Right lobe of liver (tissue), 6 donors: ENCODE measurements around the gene SPRING1. TPM values are rescaled to one million over a fixed set of nuclear protein-coding genes. Genes with fewer than 3 reads are reported as not detected.
"Not testable (repeated sequence)": the region's sequence is repeated elsewhere in the genome, so short reads cannot be mapped to it uniquely, and the experiment has no call there.

ENCODE experiments used
- ATAC-seq, 4 donors: fragments of 200-7000 bp; cut with Tn5 transposase; one replicate each; pipeline ENCODE4 v1.9.1; 2020; ENCODE audit warnings: mild to moderate bottlenecking in 4 of 4, moderate library complexity in 4 of 4
- DNase-seq, 3 donors: peaks; one replicate each; pipeline ENCODE4 v3.0.0-alpha.2; 2020
- H3K27ac ChIP-seq, 3 donors: fragments of 200-600 bp; one replicate each; pipeline ENCODE4 v1.8.0; 2022
- H3K27me3 ChIP-seq, 2 donors: fragments of 200-600 bp; one replicate each; pipeline ENCODE4 v1.8.0; 2022
- H3K36me3 ChIP-seq, 4 donors: fragments of 200-600 bp; sonication (generic) in 1 of 4; one replicate each; pipeline versions ENCODE4 v1.5.1 to v1.8.0; 2017 to 2022; ENCODE audit warnings: control low read depth in 1 of 4
- H3K4me1 ChIP-seq, 4 donors: fragments of 200-600 bp; sonication (generic) in 1 of 4; one replicate each; pipeline versions ENCODE4 v1.5.1 to v1.8.0; 2017 to 2022; ENCODE audit warnings: control low read depth in 1 of 4
- H3K4me3 ChIP-seq, 3 donors: fragments of 200-600 bp; one replicate each; pipeline ENCODE4 v1.8.0; 2022
- H3K9me3 ChIP-seq, 4 donors: fragments of 200-600 bp; sonication (generic) in 1 of 4; one replicate each; pipeline versions ENCODE4 v1.5.1 to v1.8.0; 2017 to 2022; ENCODE audit warnings: control low read depth in 1 of 4
- CTCF ChIP-seq, 4 donors: fragments of 200-600 bp in 3 of 4; fragments of 450-650 bp in 1 of 4; IDR thresholded peaks; one replicate each; pipeline versions ENCODE4 v1.5.1 to v1.8.0; 2016 to 2022; ENCODE audit warnings: antibody characterized with exemption in 4 of 4, mild to moderate bottlenecking in 2 of 4
- POLR2A ChIP-seq: fragments of 450-650 bp; IDR thresholded peaks from one replicate; pipeline ENCODE4 v1.6.1; 2017; ENCODE audit warnings: antibody characterized with exemption, mild to moderate bottlenecking
- WGBS: methylation state at CpG from one replicate; pipeline ENCODE4 v1.1.6; 2018; ENCODE audit warnings: low coverage, low lambda C conversion rate; ENCODE audit not compliant: insufficient coverage; ENCODE audit errors: missing lambda C conversion rate; 5-methylcytosine and 5-hydroxymethylcytosine counted together
- intact Hi-C, 2 donors: fragments of 100-400 bp; cut with DNase I; formaldehyde crosslinking; loops; one replicate each; pipeline versions ENCODE4 v1.11.2 to v1.14.1; 2022
- total RNA-seq, 6 experiments: library from RNA; depleted of rRNA in 2 of 6; stranded (reverse); fragments of >200 nt in 2 of 6; fragmentation: NEBNext Ultra II Directional in 3 of 6; extraction: Animal tissue kit (Norgen Biotek cat#: 25700) in 3 of 6; gene quantifications; one replicate each; pipeline versions ENCODE4 v1.1.0 to v1.2.4, GENCODE V29; 2016 to 2023
- donor health status: DM: no; HTN: yes; CAD: no.
- donor health status: DM: no; HTN: no; CAD: no.
- donor health status: DM: no; HTN: no; CAD: no.
- donor health status: DM: no; HTN: yes; CAD: no.
- donor health status: DM: no; HTN: yes; CAD: no.

Gene SPRING1
- total RNA-seq, 6 experiments from 2014 or later: 4.9 to 18.7 (median 12.0) TPM

- DNase-seq (no peak), ATAC-seq (no peak)
- Histone ChIP-seq H3K9me3 (no peaks in the 10 kb centered on the region), H3K4me3 (no peak overlapping the region), H3K36me3 (no peaks in the 10 kb centered on the region), H3K4me1 (no peaks in the 10 kb centered on the region), H3K27ac (no peak overlapping the region), H3K27me3 (no peaks in the 10 kb centered on the region)
- WGBS: 84% methylated on average over 3 of the region's 4 CpGs
- intact Hi-C loops: no loop called here
- TF ChIP-seq CTCF (IDR thresholded peaks at IDR 0.05): no peak
- TF ChIP-seq POLR2A: no peak
Measured at GRCh38 chr12:116745554-116745953, 7.7 kb upstream of the SPRING1 start.

- no peak for ATAC-seq
- 53% methylated on average over 2 of the region's 3 CpGs for WGBS
- no peaks in the 10 kb centered on the region for H3K27me3 ChIP-seq
Measured at GRCh38 chr12:116744766-116745165, 6.9 kb upstream of the SPRING1 start.

GRCh38 chr12:116742787-116743186, 4.9 kb upstream of the SPRING1 start:
- H3K9me3 ChIP-seq, H3K27ac ChIP-seq, H3K36me3 ChIP-seq, ATAC-seq, intact Hi-C loops, H3K4me3 ChIP-seq, H3K27me3 ChIP-seq, H3K4me1 ChIP-seq, DNase-seq: not testable (repeated sequence)
- 45% methylated on average over 1 of the region's 2 CpGs for WGBS

More at GRCh38 chr12:116744766-116745165, 6.9 kb upstream of the SPRING1 start:
- no peaks in the 10 kb centered on the region for H3K9me3 ChIP-seq
- H3K27ac ChIP-seq: no peak overlapping the region
- DNase-seq: no peak
- TF ChIP-seq CTCF (IDR thresholded peaks at IDR 0.05) (no peak), POLR2A (no peak)
- intact Hi-C loops: no loop called here
- no peak overlapping the region for H3K4me3 ChIP-seq
- no peaks in the 10 kb centered on the region for H3K4me1 ChIP-seq
- H3K36me3 ChIP-seq: no peaks in the 10 kb centered on the region

GRCh38 chr12:116739381-116739887, 1.6 kb upstream of the SPRING1 start:
- WGBS: 86% methylated on average over 6 of the region's 7 CpGs
- ATAC-seq (no peak), DNase-seq (no peak)
- no peaks in the 10 kb centered on the region for H3K27me3 ChIP-seq
- H3K36me3 ChIP-seq: no peaks in the 10 kb centered on the region
- TF ChIP-seq CTCF (IDR thresholded peaks at IDR 0.05) (no peak), POLR2A (no peak)
- H3K4me3 ChIP-seq: no peak overlapping the region
- peaks cover 0 to 23% (median 6%) of the 10 kb centered on the region in 4 donors for H3K4me1 ChIP-seq
- intact Hi-C loops: no loop called here
- H3K9me3 ChIP-seq: no peaks in the 10 kb centered on the region
- H3K27ac ChIP-seq: no peak overlapping the region

- Histone ChIP-seq H3K27ac (peak overlapping the region in 2 of 3 donors; percentile 51 to 67), H3K36me3 (no peaks in the 10 kb centered on the region), H3K9me3 (no peaks in the 10 kb centered on the region), H3K4me1 (peaks cover 0 to 30% (median 12%) of the 10 kb centered on the region in 4 donors), H3K4me3 (peak overlapping the region; percentile 77 to 93 (median 80)), H3K27me3 (no peaks in the 10 kb centered on the region)
- no peak for ATAC-seq
- intact Hi-C loops: no loop called here
- WGBS: 4% methylated on average over 22 of the region's 24 CpGs
- TF ChIP-seq POLR2A (no peak), CTCF (IDR thresholded peaks at IDR 0.05) (no peak)
- peak in 1 of 3 donors; percentile 59 for DNase-seq
Measured at GRCh38 chr12:116736962-116737773, 701 bp downstream of the SPRING1 start.
